Measurements from ENCODE around the gene ADGRG1. TPM values are rescaled to one million over a fixed set of nuclear protein-coding genes. Genes with fewer than 3 reads are reported as not detected.

ADGRG1 gene
- total RNA-seq, 2 donors from 2014 or later = 0.64 TPM

DNA sequence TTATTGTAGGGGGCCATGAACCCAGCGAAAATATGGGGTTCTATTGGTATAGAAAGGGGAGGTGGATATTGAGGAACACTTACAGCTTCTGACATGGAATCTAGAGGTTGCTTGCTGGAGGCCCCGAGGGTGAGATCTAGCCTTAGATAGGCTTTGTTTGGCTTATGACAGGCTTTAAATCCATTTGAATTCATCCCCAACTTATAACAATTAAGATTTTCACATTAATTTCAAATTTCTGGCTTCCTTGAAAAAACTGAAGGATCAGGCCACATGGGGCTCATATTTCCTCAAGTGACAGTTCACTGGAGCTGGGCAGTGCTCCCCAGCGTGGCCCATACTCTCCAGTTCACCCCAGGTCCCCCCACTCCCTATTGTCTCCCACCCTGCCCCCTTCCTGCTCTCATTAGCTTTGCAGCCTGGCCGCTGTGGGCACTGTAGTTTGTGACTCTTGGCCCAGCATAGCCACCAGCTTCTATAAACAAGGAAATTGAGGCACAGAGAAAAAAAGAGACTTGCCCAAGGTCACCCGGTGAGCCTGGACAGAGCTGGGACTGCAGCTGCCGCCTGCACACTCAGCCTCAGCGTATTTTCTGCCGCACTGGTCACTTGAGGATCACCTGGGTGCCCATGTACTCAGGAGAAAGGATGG is 19.8 kb upstream of the ADGRG1 start:
- H3K9me3 ChIP-seq (ENCODE audit: control insufficient read depth, low read length) = no peaks in the 10 kb centered on the region
- no peak overlapping the region for H3K9ac ChIP-seq (ENCODE audit: extremely low read depth, low read length, poor library complexity, severe bottlenecking)
- H3K9me3 Mint-ChIP-seq = no peaks in the 10 kb centered on the region
- no peaks in the 10 kb centered on the region for H3K36me3 Mint-ChIP-seq (ENCODE audit: low read depth)
- no peaks in the 10 kb centered on the region for H3K36me3 ChIP-seq (ENCODE audit: control insufficient read depth, insufficient read depth, low read length)
- DNase-seq = peak; percentile 41
- no peak overlapping the region for H3K27ac Mint-ChIP-seq
- no peaks in the 10 kb centered on the region for H3K27me3 ChIP-seq (ENCODE audit: control insufficient read depth, insufficient read depth, low read length, poor library complexity, severe bottlenecking)
- H3K27ac ChIP-seq (ENCODE audit: low read depth, low read length) = no peak overlapping the region
- H3K4me1 ChIP-seq (ENCODE audit: control insufficient read depth, insufficient read depth, low read length) = peaks cover 3% of the 10 kb centered on the region
- H3K4me3 Mint-ChIP-seq = no peak overlapping the region
- no peak overlapping the region for H3K4me3 ChIP-seq (ENCODE audit: low read length)
- WGBS, 2 experiments (ENCODE audit: insufficient coverage in 1 of 2, insufficient read length in 1 of 2) = 82 to 83% methylated on average over 6 to 8 of the region's 8 CpGs
- H3K27me3 Mint-ChIP-seq (ENCODE audit: insufficient read depth) = no peaks in the 10 kb centered on the region
- peaks cover 7% of the 10 kb centered on the region for H3K4me1 Mint-ChIP-seq
- TF ChIP-seq, protein P1, sequence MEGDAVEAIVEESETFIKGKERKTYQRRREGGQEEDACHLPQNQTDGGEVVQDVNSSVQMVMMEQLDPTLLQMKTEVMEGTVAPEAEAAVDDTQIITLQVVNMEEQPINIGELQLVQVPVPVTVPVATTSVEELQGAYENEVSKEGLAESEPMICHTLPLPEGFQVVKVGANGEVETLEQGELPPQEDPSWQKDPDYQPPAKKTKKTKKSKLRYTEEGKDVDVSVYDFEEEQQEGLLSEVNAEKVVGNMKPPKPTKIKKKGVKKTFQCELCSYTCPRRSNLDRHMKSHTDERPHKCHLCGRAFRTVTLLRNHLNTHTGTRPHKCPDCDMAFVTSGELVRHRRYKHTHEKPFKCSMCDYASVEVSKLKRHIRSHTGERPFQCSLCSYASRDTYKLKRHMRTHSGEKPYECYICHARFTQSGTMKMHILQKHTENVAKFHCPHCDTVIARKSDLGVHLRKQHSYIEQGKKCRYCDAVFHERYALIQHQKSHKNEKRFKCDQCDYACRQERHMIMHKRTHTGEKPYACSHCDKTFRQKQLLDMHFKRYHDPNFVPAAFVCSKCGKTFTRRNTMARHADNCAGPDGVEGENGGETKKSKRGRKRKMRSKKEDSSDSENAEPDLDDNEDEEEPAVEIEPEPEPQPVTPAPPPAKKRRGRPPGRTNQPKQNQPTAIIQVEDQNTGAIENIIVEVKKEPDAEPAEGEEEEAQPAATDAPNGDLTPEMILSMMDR (conservative IDR thresholded peaks at IDR 0.05) = no peak

DNA sequence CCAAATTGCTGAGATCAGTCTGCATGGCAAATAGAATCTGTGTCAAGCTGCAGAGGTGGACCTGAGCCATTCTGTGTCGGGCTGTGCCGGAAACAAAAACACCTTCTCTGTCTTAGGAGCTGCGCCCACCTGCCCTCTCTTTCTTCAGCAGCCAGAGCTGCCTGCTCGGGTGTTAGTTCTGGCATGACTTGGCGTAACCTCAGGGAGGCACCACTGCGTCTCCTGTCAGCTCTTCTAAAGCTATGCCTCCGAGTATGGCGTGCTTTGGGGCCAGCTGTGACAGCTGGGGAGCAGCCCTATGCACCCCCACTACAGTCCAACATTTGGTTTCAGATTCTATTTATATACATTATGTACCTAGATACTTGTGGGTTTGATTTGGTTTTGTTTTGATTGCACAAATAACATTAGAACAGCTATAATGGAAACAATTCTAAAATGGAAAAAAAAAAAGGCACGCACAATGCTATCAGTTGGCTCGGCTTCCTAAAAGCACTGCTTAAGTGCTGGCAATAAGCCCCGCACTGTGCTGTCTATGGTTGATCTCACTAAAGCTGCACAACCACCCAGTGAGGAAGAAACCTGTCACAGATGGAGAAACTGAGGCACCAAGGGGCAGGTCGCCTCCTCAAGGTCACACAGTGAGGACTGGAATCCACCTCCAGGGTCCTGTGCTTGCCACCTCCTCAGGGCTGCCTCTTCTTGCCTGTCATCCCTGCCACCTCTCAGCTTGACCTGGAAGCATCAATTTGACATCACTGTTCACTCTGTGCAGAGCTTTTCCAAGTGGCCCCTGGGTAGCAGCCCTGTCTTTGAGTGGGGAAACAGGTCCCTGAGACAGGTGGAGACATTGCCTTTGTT is 18.7 kb upstream of the ADGRG1 start:
- Mint-ChIP-seq H3K27me3 (ENCODE audit: insufficient read depth) (no peaks in the 10 kb centered on the region), H3K36me3 (ENCODE audit: low read depth) (no peaks in the 10 kb centered on the region), H3K27ac (no peak overlapping the region), H3K9me3 (no peaks in the 10 kb centered on the region), H3K4me3 (no peak overlapping the region), H3K4me1 (peaks cover 7% of the 10 kb centered on the region)
- Histone ChIP-seq H3K36me3 (ENCODE audit: control insufficient read depth, insufficient read depth, low read length) (no peaks in the 10 kb centered on the region), H3K4me3 (ENCODE audit: low read length) (no peak overlapping the region), H3K27ac (ENCODE audit: low read depth, low read length) (no peak overlapping the region), H3K9me3 (ENCODE audit: control insufficient read depth, low read length) (no peaks in the 10 kb centered on the region), H3K27me3 (ENCODE audit: control insufficient read depth, insufficient read depth, low read length, poor library complexity, severe bottlenecking) (no peaks in the 10 kb centered on the region), H3K9ac (ENCODE audit: extremely low read depth, low read length, poor library complexity, severe bottlenecking) (no peak overlapping the region), H3K4me1 (ENCODE audit: control insufficient read depth, insufficient read depth, low read length) (peaks cover 3% of the 10 kb centered on the region)
- WGBS, 2 experiments (ENCODE audit: insufficient coverage in 1 of 2, insufficient read length in 1 of 2) = 88 to 91% methylated on average over 6 to 12 of the region's 12 CpGs
- DNase-seq = peak; percentile 38
- TF ChIP-seq, protein P1 (conservative IDR thresholded peaks at IDR 0.05) = no peak

DNA sequence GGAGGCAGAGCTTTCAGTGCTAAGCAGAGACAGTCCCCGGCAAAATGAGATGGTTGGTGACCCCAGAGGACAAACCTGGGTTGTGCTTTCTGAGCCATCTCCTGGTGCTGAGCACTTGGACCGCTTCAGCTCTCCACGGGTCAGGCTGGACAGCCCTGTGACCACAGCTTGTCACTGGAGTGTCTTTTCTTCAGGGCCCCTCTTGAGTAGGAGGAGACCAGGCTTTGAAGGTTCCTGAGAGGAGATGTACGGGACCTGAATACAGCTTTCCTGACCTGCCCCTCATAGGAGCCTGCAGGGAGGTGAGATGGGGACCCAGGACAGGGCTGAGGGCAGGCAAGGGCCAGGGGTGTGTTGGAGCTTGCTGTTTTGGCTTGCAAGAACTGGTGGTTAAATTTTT is 17.8 kb upstream of the ADGRG1 start:
- Mint-ChIP-seq H3K36me3 (ENCODE audit: low read depth) (no peaks in the 10 kb centered on the region), H3K27me3 (ENCODE audit: insufficient read depth) (no peaks in the 10 kb centered on the region), H3K9me3 (no peaks in the 10 kb centered on the region), H3K27ac (no peak overlapping the region), H3K4me1 (peaks cover 7% of the 10 kb centered on the region), H3K4me3 (no peak overlapping the region)
- WGBS, 2 experiments (ENCODE audit: insufficient coverage in 1 of 2, insufficient read length in 1 of 2) = 84% methylated on average over 3 to 4 of the region's 4 CpGs
- Histone ChIP-seq H3K36me3 (ENCODE audit: control insufficient read depth, insufficient read depth, low read length) (no peaks in the 10 kb centered on the region), H3K27ac (ENCODE audit: low read depth, low read length) (no peak overlapping the region), H3K4me1 (ENCODE audit: control insufficient read depth, insufficient read depth, low read length) (peaks cover 3% of the 10 kb centered on the region), H3K27me3 (ENCODE audit: control insufficient read depth, insufficient read depth, low read length, poor library complexity, severe bottlenecking) (no peaks in the 10 kb centered on the region), H3K4me3 (ENCODE audit: low read length) (no peak overlapping the region), H3K9me3 (ENCODE audit: control insufficient read depth, low read length) (no peaks in the 10 kb centered on the region), H3K9ac (ENCODE audit: extremely low read depth, low read length, poor library complexity, severe bottlenecking) (no peak overlapping the region)
- peak; percentile 23 for DNase-seq
- TF ChIP-seq, protein P1 (conservative IDR thresholded peaks at IDR 0.05) = no peak

Measured in endodermal cell (in vitro differentiated cells).